MG63 (cell line): ENCODE measurements around the gene WDFY3. TPM values are rescaled to one million over a fixed set of nuclear protein-coding genes. Genes with fewer than 3 reads are reported as not detected.

Source experiments
- DNase-seq: peaks from one replicate; pipeline ENCODE4 v3.0.0-alpha.2; 2020
- H3K27me3 ChIP-seq: fragments of 250-450 bp; sonication (Bioruptor Pico); 2 replicates; pipeline ENCODE4 v1.5.1; 2020; ENCODE audit warnings: mild to moderate bottlenecking, moderate library complexity
- H3K36me3 ChIP-seq: fragments of 250-450 bp; sonication (Bioruptor Pico); 2 replicates; pipeline ENCODE4 v1.5.1; 2020; ENCODE audit warnings: mild to moderate bottlenecking, moderate library complexity
- H3K4me3 ChIP-seq: fragments of 250-450 bp; sonication (Bioruptor Pico); 2 replicates; pipeline ENCODE4 v1.5.1; 2020; ENCODE audit warnings: mild to moderate bottlenecking, moderate library complexity
- H3K9me3 ChIP-seq: fragments of 250-450 bp; sonication (Bioruptor Pico); 2 replicates; pipeline ENCODE4 v1.5.1; 2020; ENCODE audit warnings: mild to moderate bottlenecking, moderate library complexity
- total RNA-seq: library from RNA; depleted of rRNA; stranded (reverse); fragments of >200 nt; shearing (Covaris generic); gene quantifications from 2 replicates; pipeline ENCODE4 v1.2.3, GENCODE V29; 2014; ENCODE audit warnings: low replicate concordance

WDFY3 gene
- total RNA-seq, 1 experiment from 2014 or later: 5.2 TPM

GRCh38 chr4:84738622-84739021 lies 227.9 kb downstream of the WDFY3 start:
- DNase-seq: no peak
- H3K27me3 ChIP-seq: no peaks in the 10 kb centered on the region
- no peaks in the 10 kb centered on the region for H3K9me3 ChIP-seq
- no peak overlapping the region for H3K4me3 ChIP-seq
- no peaks in the 10 kb centered on the region; the same call in 1 of the 2 replicates for H3K36me3 ChIP-seq

GRCh38 chr4:84737656-84738055 lies 228.8 kb downstream of the WDFY3 start:
- Histone ChIP-seq H3K36me3 (no peaks in the 10 kb centered on the region), H3K4me3 (no peak overlapping the region), H3K9me3 (no peaks in the 10 kb centered on the region), H3K27me3 (no peaks in the 10 kb centered on the region)
- no peak for DNase-seq

GRCh38 chr4:84734037-84734436 lies 232.5 kb downstream of the WDFY3 start:
- Histone ChIP-seq H3K27me3 (no peaks in the 10 kb centered on the region), H3K4me3 (no peak overlapping the region), H3K36me3 (no peaks in the 10 kb centered on the region), H3K9me3 (no peaks in the 10 kb centered on the region)
- DNase-seq: no peak

- no peaks in the 10 kb centered on the region for H3K27me3 ChIP-seq
- H3K4me3 ChIP-seq: no peak overlapping the region
- H3K36me3 ChIP-seq: no peaks in the 10 kb centered on the region
- no peaks in the 10 kb centered on the region for H3K9me3 ChIP-seq
- DNase-seq: no peak
Observed at GRCh38 chr4:84733343-84734033, 233.0 kb downstream of the WDFY3 start.

- no peaks in the 10 kb centered on the region for H3K27me3 ChIP-seq
- DNase-seq: no peak
- H3K4me3 ChIP-seq: no peak overlapping the region
- no peaks in the 10 kb centered on the region for H3K9me3 ChIP-seq
- no peaks in the 10 kb centered on the region for H3K36me3 ChIP-seq
Observed at GRCh38 chr4:84730375-84730774, 236.1 kb downstream of the WDFY3 start.

GRCh38 chr4:84727491-84727890 lies 239.0 kb downstream of the WDFY3 start:
- DNase-seq: no peak
- Histone ChIP-seq H3K9me3 (no peaks in the 10 kb centered on the region), H3K4me3 (no peak overlapping the region), H3K27me3 (no peaks in the 10 kb centered on the region), H3K36me3 (peaks cover 9% of the 10 kb centered on the region; the same call in 1 of the 2 replicates)

GRCh38 chr4:84726356-84726755 lies 240.1 kb downstream of the WDFY3 start:
- H3K36me3 ChIP-seq: peaks cover 9% of the 10 kb centered on the region; the same call in 1 of the 2 replicates
- DNase-seq: peak; percentile 2
- H3K4me3 ChIP-seq: no peak overlapping the region
- no peaks in the 10 kb centered on the region for H3K9me3 ChIP-seq
- H3K27me3 ChIP-seq: no peaks in the 10 kb centered on the region

GRCh38 chr4:84722720-84723119 lies 243.8 kb downstream of the WDFY3 start:
- H3K27me3 ChIP-seq: no peaks in the 10 kb centered on the region
- peaks cover 9% of the 10 kb centered on the region; the same call in 1 of the 2 replicates for H3K36me3 ChIP-seq
- H3K4me3 ChIP-seq: no peak overlapping the region
- DNase-seq: no peak
- no peaks in the 10 kb centered on the region for H3K9me3 ChIP-seq

- Histone ChIP-seq H3K4me3 (no peak overlapping the region), H3K9me3 (no peaks in the 10 kb centered on the region), H3K27me3 (no peaks in the 10 kb centered on the region), H3K36me3 (peaks cover 8% of the 10 kb centered on the region; the same call in 1 of the 2 replicates)
- no peak for DNase-seq
Observed at GRCh38 chr4:84719115-84719514, 247.4 kb downstream of the WDFY3 start.

- Histone ChIP-seq H3K9me3 (no peaks in the 10 kb centered on the region), H3K27me3 (no peaks in the 10 kb centered on the region), H3K4me3 (no peak overlapping the region), H3K36me3 (peaks cover 3% of the 10 kb centered on the region; the same call in 1 of the 2 replicates)
- DNase-seq: no peak
Observed at GRCh38 chr4:84718699-84719098, 247.8 kb downstream of the WDFY3 start.

- no peak for DNase-seq
- peaks cover 7% of the 10 kb centered on the region for H3K36me3 ChIP-seq
- H3K9me3 ChIP-seq: no peaks in the 10 kb centered on the region
Observed at GRCh38 chr4:84710548-84710947, 255.9 kb downstream of the WDFY3 start.

GRCh38 chr4:84708406-84709135 lies 257.9 kb downstream of the WDFY3 start:
- DNase-seq: peak; percentile 14
- Histone ChIP-seq H3K36me3 (peaks cover 7% of the 10 kb centered on the region), H3K9me3 (no peaks in the 10 kb centered on the region), H3K27me3 (no peaks in the 10 kb centered on the region), H3K4me3 (no peak overlapping the region)

More at GRCh38 chr4:84710548-84710947, 255.9 kb downstream of the WDFY3 start:
- Histone ChIP-seq H3K27me3 (no peaks in the 10 kb centered on the region), H3K4me3 (no peak overlapping the region)

GRCh38 chr4:84706286-84706685 lies 260.2 kb downstream of the WDFY3 start:
- Histone ChIP-seq H3K9me3 (no peaks in the 10 kb centered on the region), H3K4me3 (no peak overlapping the region), H3K27me3 (no peaks in the 10 kb centered on the region), H3K36me3 (peaks cover 7% of the 10 kb centered on the region)
- no peak for DNase-seq

- no peak overlapping the region for H3K4me3 ChIP-seq
- no peaks in the 10 kb centered on the region for H3K9me3 ChIP-seq
- no peak for DNase-seq
- H3K36me3 ChIP-seq: peaks cover 7% of the 10 kb centered on the region
- H3K27me3 ChIP-seq: no peaks in the 10 kb centered on the region
Observed at GRCh38 chr4:84699001-84699671, 267.4 kb downstream of the WDFY3 start.

GRCh38 chr4:84697615-84698201 lies 268.8 kb downstream of the WDFY3 start:
- DNase-seq: no peak
- peaks cover 8% of the 10 kb centered on the region for H3K36me3 ChIP-seq

GRCh38 chr4:84697159-84697558 lies 269.3 kb downstream of the WDFY3 start:
- Histone ChIP-seq H3K36me3 (peaks cover 10% of the 10 kb centered on the region), H3K9me3 (no peaks in the 10 kb centered on the region), H3K27me3 (no peaks in the 10 kb centered on the region), H3K4me3 (no peak overlapping the region)
- no peak for DNase-seq

More at GRCh38 chr4:84697615-84698201, 268.8 kb downstream of the WDFY3 start:
- Histone ChIP-seq H3K9me3 (no peaks in the 10 kb centered on the region), H3K27me3 (no peaks in the 10 kb centered on the region), H3K4me3 (no peak overlapping the region)

- Histone ChIP-seq H3K4me3 (no peak overlapping the region), H3K9me3 (no peaks in the 10 kb centered on the region), H3K36me3 (peaks cover 9% of the 10 kb centered on the region), H3K27me3 (no peaks in the 10 kb centered on the region)
- no peak for DNase-seq
Observed at GRCh38 chr4:84691800-84692199, 274.7 kb downstream of the WDFY3 start.
